Ascending aorta (tissue), 2 donors: ENCODE measurements around the gene ERICH3. TPM values are rescaled to one million over a fixed set of nuclear protein-coding genes. Genes with fewer than 3 reads are reported as not detected.
A peak's percentile ranks its signal among the peaks of the same experiment; 100 is the strongest.

Experiments used
- DNase-seq, 2 donors: peaks; one replicate each; pipeline ENCODE4 v3.0.0-alpha.2; 2019; ENCODE audit warnings: low spot score in 2 of 2
- H3K27ac ChIP-seq, 2 donors: fragments of 200-600 bp; sonication (generic); one replicate each; pipeline ENCODE4 v1.5.1; 2016 to 2017; ENCODE audit warnings: mild to moderate bottlenecking in 1 of 2
- H3K27me3 ChIP-seq: fragments of 200-600 bp; sonication (generic); one replicate; pipeline ENCODE4 v1.5.1; 2017
- H3K36me3 ChIP-seq, 2 donors: fragments of 200-600 bp; sonication (generic); one replicate each; pipeline ENCODE4 v1.5.1; 2016
- H3K4me1 ChIP-seq, 2 donors: fragments of 200-600 bp; sonication (generic); one replicate each; pipeline ENCODE4 v1.5.1; 2016 to 2017; ENCODE audit warnings: mild to moderate bottlenecking in 1 of 2
- H3K4me3 ChIP-seq, 2 donors: fragments of 200-600 bp; sonication (generic); one replicate each; pipeline ENCODE4 v1.5.1; 2016 to 2017; ENCODE audit warnings: mild to moderate bottlenecking in 1 of 2
- H3K9me3 ChIP-seq, 2 donors: fragments of 200-600 bp; sonication (generic); one replicate each; pipeline ENCODE4 v1.5.1; 2016
- intact Hi-C: fragments of 100-400 bp; cut with DNase I; formaldehyde crosslinking; loops from one replicate; pipeline ENCODE4 v1.15.1; 2023
- total RNA-seq: library from RNA; depleted of rRNA; stranded (reverse); fragments of >200 nt; gene quantifications from one replicate; pipeline ENCODE4 v1.1.0, GENCODE V29; 2016
- TF ChIP-seq, protein P1 (sequence below), 3 experiments: fragments of 200-600 bp in 2 of 3; fragments of 450-650 bp in 1 of 3; sonication (generic) in 2 of 3; IDR thresholded peaks; one replicate each; pipeline ENCODE4 v1.5.1; 2016 to 2019; ENCODE audit warnings: antibody characterized with exemption in 3 of 3, mild to moderate bottlenecking in 1 of 3, moderate library complexity in 1 of 3

Gene ERICH3, protein sequence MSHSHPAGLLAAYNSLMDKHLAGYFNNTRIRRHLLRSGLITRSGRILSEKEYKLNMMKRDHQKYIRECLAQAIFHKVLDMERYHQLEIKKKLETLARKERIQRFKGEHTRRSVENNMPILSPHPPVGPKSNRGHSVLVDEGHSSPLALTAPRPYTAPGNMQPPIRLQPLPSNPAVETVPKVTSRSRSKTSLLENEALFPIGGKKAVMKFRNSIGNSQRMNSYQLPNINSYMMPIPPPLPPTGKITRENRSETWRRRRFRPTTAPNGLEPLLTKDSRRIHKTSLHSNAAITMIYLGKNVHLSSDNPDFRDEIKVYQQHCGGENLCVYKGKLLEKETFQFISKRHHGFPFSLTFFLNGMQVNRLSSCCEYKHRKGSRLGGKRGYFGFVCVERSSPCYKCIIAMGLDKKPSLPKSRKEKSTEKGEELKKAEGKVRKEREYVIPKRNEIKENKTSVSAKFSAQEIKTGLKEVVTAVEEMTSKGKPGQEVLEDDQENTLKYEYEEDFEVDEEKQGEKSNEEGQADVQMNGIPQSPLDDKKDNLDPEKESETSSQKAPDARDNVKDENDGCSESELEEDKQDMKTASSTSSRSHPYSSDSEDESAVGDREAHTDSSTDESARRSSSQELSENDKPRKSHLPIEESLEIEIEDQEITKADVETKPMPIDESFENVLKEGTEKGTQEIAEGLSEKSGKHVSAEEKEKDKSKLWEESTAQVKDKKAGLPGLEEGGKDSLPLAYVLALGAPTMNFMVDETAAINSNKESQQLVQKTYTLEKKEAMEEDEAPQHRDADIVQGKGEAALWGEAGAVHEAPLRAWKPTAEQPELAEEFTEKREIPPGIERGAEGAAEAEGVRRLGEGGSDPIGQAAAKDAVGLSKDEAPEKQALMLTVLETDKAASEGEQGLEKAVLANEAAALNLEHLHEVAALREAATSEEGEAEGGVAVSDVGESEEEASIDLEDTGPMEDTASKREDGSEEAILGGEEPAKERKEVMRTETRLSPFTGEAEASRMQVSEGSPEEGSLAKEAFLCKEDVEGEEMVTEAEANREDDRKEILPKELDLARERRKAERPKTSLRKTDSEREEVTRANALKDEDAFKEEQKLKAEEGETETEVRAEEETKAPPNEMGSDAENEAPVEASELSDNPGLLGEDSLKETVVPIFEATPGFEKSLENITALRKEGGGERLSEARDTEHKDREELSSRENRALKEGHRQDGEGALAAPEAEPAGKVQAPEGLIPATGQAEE (N-terminal part only)
- not detected for total RNA-seq

DNA sequence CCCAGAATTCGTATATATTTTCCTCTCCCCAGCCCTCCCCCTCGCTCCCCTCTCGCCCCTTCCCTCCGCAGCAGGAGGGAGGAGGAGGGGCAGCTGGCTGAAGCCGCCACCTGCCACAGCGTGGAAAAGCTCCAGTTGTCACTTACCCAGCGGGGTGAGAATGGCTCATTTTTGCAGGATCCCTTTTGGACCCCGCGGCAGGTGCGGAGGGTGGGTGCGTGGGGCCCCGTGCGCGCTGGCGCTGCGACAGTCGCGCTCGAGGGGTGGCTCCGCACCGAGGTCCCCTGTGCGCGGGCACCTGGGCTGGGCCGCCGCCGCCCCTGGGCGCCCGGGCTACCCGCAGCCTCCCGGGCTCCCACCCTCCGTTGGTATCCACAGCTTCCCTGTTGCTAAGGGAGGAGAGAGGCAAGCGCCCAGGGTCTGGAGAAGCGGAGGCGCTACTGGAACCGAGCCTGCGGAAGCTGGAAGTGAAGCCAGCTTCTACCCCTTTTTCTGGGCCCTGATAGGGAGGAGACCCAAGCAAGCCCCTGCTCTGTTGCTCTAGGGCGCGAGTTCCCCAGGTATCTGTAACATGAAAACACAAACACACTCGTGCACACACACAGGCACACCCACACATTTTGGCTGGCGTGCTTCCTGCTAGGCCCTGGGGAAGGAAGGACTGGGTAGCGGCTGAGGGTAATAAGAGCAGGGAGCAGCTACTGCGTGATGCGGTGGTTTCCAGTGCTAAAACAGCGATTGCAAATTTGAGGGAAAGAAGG lies at the start of gene ERICH3:
Gene ERICH3, minus strand, starts transcription at position 442 of the 761 bp plus-strand sequence. Its CDS starts 273 bp downstream, at position 169.
- DNase-seq = no peak
- Histone ChIP-seq H3K36me3 (no peaks in the 10 kb centered on the region), H3K4me3 (peak within 1 kb of the TSS; percentile 37 to 42), H3K27ac (no peak within 1 kb of the TSS), H3K4me1 (peaks cover 0 to 6% of the 10 kb centered on the region in 2 donors), H3K27me3 (no peaks in the 10 kb centered on the region), H3K9me3 (no peaks in the 10 kb centered on the region)
- intact Hi-C loops = no loop called here
- TF ChIP-seq, protein P1, sequence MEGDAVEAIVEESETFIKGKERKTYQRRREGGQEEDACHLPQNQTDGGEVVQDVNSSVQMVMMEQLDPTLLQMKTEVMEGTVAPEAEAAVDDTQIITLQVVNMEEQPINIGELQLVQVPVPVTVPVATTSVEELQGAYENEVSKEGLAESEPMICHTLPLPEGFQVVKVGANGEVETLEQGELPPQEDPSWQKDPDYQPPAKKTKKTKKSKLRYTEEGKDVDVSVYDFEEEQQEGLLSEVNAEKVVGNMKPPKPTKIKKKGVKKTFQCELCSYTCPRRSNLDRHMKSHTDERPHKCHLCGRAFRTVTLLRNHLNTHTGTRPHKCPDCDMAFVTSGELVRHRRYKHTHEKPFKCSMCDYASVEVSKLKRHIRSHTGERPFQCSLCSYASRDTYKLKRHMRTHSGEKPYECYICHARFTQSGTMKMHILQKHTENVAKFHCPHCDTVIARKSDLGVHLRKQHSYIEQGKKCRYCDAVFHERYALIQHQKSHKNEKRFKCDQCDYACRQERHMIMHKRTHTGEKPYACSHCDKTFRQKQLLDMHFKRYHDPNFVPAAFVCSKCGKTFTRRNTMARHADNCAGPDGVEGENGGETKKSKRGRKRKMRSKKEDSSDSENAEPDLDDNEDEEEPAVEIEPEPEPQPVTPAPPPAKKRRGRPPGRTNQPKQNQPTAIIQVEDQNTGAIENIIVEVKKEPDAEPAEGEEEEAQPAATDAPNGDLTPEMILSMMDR (IDR thresholded peaks at IDR 0.05) = no peak

DNA sequence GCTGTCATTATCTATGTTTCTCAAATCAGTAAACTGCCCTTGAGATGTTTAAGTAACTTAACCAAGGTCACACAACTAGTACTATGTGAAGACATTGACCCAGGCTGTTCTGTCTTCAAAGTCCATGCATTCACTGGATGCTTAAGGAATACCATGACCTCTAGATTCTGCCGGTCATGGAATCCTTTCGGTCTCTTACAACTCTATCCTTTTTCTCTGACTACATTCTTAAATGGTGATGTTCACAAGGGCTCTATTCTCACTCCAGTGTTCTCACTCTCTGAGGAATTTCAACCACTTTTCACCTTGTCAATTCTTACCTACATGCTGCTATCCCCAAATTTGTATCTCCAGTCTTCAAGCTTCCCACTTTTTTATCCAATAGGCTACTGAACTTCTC lies 44.0 kb upstream of the ERICH3 start:
- intact Hi-C loops = no loop called here
- DNase-seq = no peak
- H3K4me1 ChIP-seq = no peaks in the 10 kb centered on the region
- H3K27ac ChIP-seq = no peak overlapping the region
- no peaks in the 10 kb centered on the region for H3K9me3 ChIP-seq
- H3K27me3 ChIP-seq = no peaks in the 10 kb centered on the region
- H3K36me3 ChIP-seq = peaks cover 46 to 82% of the 10 kb centered on the region in 2 donors
- TF ChIP-seq, protein P1 (IDR thresholded peaks at IDR 0.05) = no peak
- no peak overlapping the region for H3K4me3 ChIP-seq

DNA sequence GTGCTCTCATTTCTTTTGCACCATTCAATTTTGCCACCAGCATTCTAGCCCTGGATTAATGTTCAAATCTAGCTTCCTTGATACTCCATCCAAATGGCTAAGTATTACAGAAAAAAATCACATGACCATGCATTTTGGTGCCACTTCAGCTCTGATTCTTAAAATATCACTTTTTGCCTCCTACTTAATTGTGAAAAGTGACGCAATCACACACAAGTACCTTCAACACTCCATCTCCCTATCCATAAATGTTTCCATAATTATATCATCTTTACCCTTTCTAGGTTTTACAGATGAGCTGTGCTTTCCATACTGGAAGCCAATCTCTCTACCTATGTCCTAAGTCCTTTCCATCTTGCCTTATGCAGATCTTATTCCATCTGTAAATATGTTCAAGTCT lies 43.2 kb upstream of the ERICH3 start:
- H3K9me3 ChIP-seq = no peaks in the 10 kb centered on the region
- TF ChIP-seq, protein P1 (IDR thresholded peaks at IDR 0.05) = no peak
- no peaks in the 10 kb centered on the region for H3K27me3 ChIP-seq
- no peak overlapping the region for H3K27ac ChIP-seq
- no peaks in the 10 kb centered on the region for H3K4me1 ChIP-seq
- H3K4me3 ChIP-seq = no peak overlapping the region
- no peak for DNase-seq
- intact Hi-C loops = no loop called here
- peaks cover 44 to 79% of the 10 kb centered on the region in 2 donors for H3K36me3 ChIP-seq

DNA sequence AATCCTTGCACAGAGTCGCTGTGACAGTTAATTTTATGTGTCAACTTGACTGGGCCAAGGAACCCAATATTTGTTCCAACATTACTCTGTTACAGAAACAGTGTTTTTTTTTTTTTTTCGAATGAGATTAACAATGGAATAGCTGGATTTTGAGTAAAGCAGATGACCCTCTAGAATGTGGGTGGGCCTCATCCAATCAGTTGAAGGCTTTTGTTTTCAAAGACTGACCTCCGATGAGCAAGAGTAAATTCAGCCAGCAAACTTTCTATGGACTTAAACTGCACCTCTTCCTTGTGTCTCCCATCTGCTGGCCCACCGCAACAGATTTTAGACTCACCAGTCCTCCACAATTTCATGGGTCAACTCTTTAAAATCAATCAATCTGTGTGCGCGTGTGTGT lies 42.2 kb upstream of the ERICH3 start:
- no peaks in the 10 kb centered on the region for H3K9me3 ChIP-seq
- peaks cover 47 to 79% of the 10 kb centered on the region in 2 donors for H3K36me3 ChIP-seq
- TF ChIP-seq, protein P1 (IDR thresholded peaks at IDR 0.05) = no peak
- H3K27ac ChIP-seq = no peak overlapping the region
- DNase-seq = no peak
- H3K4me3 ChIP-seq = no peak overlapping the region
- H3K27me3 ChIP-seq = no peaks in the 10 kb centered on the region
- intact Hi-C loops = no loop called here
- H3K4me1 ChIP-seq = no peaks in the 10 kb centered on the region

DNA sequence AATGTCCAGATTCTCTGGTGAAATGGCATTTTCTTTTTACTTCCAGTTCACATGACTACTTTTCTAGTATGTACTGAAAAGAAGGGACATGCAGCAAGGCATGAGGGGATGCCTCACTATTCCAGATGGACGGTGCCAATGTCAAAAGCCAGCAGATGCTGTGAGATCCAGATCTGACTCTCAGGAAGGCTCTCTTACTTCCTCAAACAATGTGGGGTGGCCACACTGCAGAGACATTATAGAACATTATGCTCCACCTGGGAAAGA lies 41.6 kb upstream of the ERICH3 start:
- no peaks in the 10 kb centered on the region for H3K27me3 ChIP-seq
- DNase-seq = no peak
- TF ChIP-seq, protein P1 (IDR thresholded peaks at IDR 0.05) = no peak
- no peak overlapping the region for H3K27ac ChIP-seq
- H3K9me3 ChIP-seq = no peaks in the 10 kb centered on the region
- intact Hi-C loops = no loop called here
- H3K4me3 ChIP-seq = no peak overlapping the region
- no peaks in the 10 kb centered on the region for H3K4me1 ChIP-seq
- H3K36me3 ChIP-seq = peaks cover 44 to 75% of the 10 kb centered on the region in 2 donors
